RWPE2 (cell line): ENCODE results near the gene TEN1.
"Not testable (repeated sequence)": the region's sequence is repeated elsewhere in the genome, so short reads cannot be mapped to it uniquely, and the experiment has no call there.

ENCODE experiments used
- ATAC-seq: fragments of 200-7000 bp; cut with Tn5 transposase; 3 replicates; pipeline ENCODE4 v1.9.1; 2021; ENCODE audit warnings: low read depth
- DNase-seq: peaks from one replicate; pipeline ENCODE4 v3.0.0-alpha.2; 2020; ENCODE audit warnings: low spot score
- H3K27ac ChIP-seq: fragments of 450-650 bp; 2 replicates; pipeline ENCODE4 v1.5.1; 2017; ENCODE audit warnings: mild to moderate bottlenecking; ENCODE audit not compliant: poor library complexity, severe bottlenecking
- H3K27me3 ChIP-seq: fragments of 250-450 bp; sonication (Bioruptor Pico); 2 replicates; pipeline ENCODE4 v1.5.1; 2021; ENCODE audit warnings: mild to moderate bottlenecking, moderate library complexity; ENCODE audit not compliant: insufficient read depth, poor library complexity, severe bottlenecking
- H3K36me3 ChIP-seq: fragments of 250-450 bp; sonication (Bioruptor Pico); 2 replicates; pipeline ENCODE4 v1.5.1; 2020; ENCODE audit warnings: low read depth, mild to moderate bottlenecking, moderate library complexity
- H3K4me1 ChIP-seq: fragments of 250-450 bp; sonication (Bioruptor Pico); 2 replicates; pipeline ENCODE4 v1.5.1; 2021; ENCODE audit warnings: mild to moderate bottlenecking, moderate library complexity; ENCODE audit not compliant: insufficient read depth, poor library complexity, severe bottlenecking
- H3K4me3 ChIP-seq: fragments of 250-450 bp; sonication (Bioruptor Pico); 2 replicates; pipeline ENCODE4 v1.5.1; 2021; ENCODE audit warnings: mild to moderate bottlenecking, moderate library complexity; ENCODE audit not compliant: severe bottlenecking
- H3K9me3 ChIP-seq: fragments of 250-450 bp; sonication (Bioruptor Pico); 2 replicates; pipeline ENCODE4 v1.5.1; 2021; ENCODE audit warnings: mild to moderate bottlenecking, moderate library complexity; ENCODE audit not compliant: severe bottlenecking
- CTCF ChIP-seq: fragments of 450-650 bp; IDR thresholded peaks from one replicate; pipeline ENCODE4 v1.5.1; 2017; ENCODE audit warnings: mild to moderate bottlenecking, moderate library complexity; ENCODE audit not compliant: poor library complexity, severe bottlenecking

The TEN1 gene

DNA sequence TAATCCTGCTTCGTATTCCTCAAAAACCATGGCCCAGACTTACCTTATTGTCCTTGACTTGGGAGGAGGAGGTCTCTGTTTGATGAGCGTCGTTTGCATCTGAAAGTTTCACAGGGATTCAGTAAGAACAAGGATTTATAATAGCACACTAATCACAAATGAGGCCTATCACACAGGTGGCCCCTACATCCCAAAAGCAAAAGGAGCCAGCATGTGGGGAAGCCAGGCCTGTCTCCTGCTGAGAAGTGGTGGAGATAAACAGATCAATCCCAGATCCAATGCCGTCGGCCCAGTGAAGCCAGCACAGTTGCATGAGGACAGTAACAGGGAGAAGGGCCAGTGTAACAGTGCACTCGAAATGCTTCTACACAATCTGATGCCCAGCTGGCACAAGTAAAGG is 61.3 kb downstream of the TEN1 start:
- no peak overlapping the region for H3K4me3 ChIP-seq
- peaks cover 68% of the 10 kb centered on the region for H3K36me3 ChIP-seq
- no peak overlapping the region for H3K27ac ChIP-seq
- no peaks in the 10 kb centered on the region for H3K27me3 ChIP-seq
- ATAC-seq (no peak), DNase-seq (no peak)
- no peaks in the 10 kb centered on the region for H3K4me1 ChIP-seq
- H3K9me3 ChIP-seq, result no peaks in the 10 kb centered on the region
- TF ChIP-seq CTCF, result no peak

GRCh38 chr17:76042868-76043267 is 63.8 kb downstream of the TEN1 start:
- DNase-seq, H3K27ac ChIP-seq, H3K27me3 ChIP-seq, H3K4me3 ChIP-seq, H3K9me3 ChIP-seq, ATAC-seq, H3K4me1 ChIP-seq: not testable (repeated sequence)
- H3K36me3 ChIP-seq, result peaks cover 92% of the 10 kb centered on the region

- peaks cover 97% of the 10 kb centered on the region for H3K36me3 ChIP-seq
- not testable (repeated sequence) for H3K27ac ChIP-seq, DNase-seq, H3K4me1 ChIP-seq, ATAC-seq, H3K9me3 ChIP-seq, H3K27me3 ChIP-seq, H3K4me3 ChIP-seq
Measured at GRCh38 chr17:76044475-76045007, 65.5 kb downstream of the TEN1 start.

GRCh38 chr17:76046064-76046463 is 67.0 kb downstream of the TEN1 start:
- H3K36me3 ChIP-seq, result peaks cover 97% of the 10 kb centered on the region
- TF ChIP-seq CTCF, result no peak
- no peaks in the 10 kb centered on the region for H3K4me1 ChIP-seq
- no peaks in the 10 kb centered on the region for H3K9me3 ChIP-seq
- no peak overlapping the region for H3K4me3 ChIP-seq
- no peak; the same call in 2 of the 3 replicates for ATAC-seq
- H3K27me3 ChIP-seq, result no peaks in the 10 kb centered on the region
- no peak for DNase-seq
- no peak overlapping the region for H3K27ac ChIP-seq

DNA sequence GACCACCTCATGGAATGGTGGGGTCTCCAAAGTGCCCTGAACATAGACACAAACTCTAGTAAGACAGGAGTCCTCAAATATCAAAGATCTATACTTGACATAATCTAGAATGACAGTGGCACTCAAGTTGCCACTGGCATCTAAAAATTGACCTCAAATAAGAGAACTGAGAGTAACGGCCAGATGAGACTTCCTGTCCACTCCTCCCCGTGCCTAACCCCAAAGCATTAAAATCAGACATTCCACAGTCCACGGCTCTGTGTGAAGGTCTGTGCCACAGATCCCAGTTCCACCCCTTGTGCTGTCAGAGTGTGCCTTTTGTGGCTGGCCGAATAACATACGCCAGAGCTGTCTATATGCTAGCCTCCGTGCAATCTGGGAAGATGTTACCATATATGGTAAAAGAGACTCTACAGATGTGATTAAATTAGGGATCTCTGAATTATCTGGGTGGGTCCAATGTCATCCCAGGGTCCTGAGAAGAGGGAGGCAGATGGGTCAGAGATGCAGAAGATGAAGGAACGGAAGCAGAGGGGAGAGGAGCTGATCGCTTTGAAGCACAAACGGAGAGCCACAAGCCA is 69.1 kb downstream of the TEN1 start:
- no peak overlapping the region for H3K27ac ChIP-seq
- peaks cover 92% of the 10 kb centered on the region for H3K36me3 ChIP-seq
- TF ChIP-seq CTCF, result no peak

GRCh38 chr17:76048711-76049110 is 69.7 kb downstream of the TEN1 start:
- ATAC-seq, result no peak
- no peak for TF ChIP-seq CTCF
- no peak overlapping the region for H3K4me3 ChIP-seq
- H3K9me3 ChIP-seq, result no peaks in the 10 kb centered on the region
- H3K27ac ChIP-seq, result no peak overlapping the region
- peaks cover 5% of the 10 kb centered on the region for H3K4me1 ChIP-seq
- DNase-seq, result no peak
- no peaks in the 10 kb centered on the region for H3K27me3 ChIP-seq
- H3K36me3 ChIP-seq, result peaks cover 91% of the 10 kb centered on the region

More for the DNA sequence above, 69.1 kb downstream of the TEN1 start:
- no peaks in the 10 kb centered on the region for H3K27me3 ChIP-seq
- ATAC-seq, result no peak
- no peak overlapping the region for H3K4me3 ChIP-seq
- no peaks in the 10 kb centered on the region for H3K4me1 ChIP-seq
- DNase-seq, result no peak
- no peaks in the 10 kb centered on the region for H3K9me3 ChIP-seq
